HG03159 (cell line): ENCODE results near the gene ZGLP1.

Experiments
- ATAC-seq: cut with Tn5 transposase; IDR thresholded peaks from one replicate; pipeline ENCODE4 v1.9.1; 2021; ENCODE audit warnings: mild to moderate bottlenecking, moderate library complexity; ENCODE audit not compliant: unreplicated experiment

Gene ZGLP1

DNA sequence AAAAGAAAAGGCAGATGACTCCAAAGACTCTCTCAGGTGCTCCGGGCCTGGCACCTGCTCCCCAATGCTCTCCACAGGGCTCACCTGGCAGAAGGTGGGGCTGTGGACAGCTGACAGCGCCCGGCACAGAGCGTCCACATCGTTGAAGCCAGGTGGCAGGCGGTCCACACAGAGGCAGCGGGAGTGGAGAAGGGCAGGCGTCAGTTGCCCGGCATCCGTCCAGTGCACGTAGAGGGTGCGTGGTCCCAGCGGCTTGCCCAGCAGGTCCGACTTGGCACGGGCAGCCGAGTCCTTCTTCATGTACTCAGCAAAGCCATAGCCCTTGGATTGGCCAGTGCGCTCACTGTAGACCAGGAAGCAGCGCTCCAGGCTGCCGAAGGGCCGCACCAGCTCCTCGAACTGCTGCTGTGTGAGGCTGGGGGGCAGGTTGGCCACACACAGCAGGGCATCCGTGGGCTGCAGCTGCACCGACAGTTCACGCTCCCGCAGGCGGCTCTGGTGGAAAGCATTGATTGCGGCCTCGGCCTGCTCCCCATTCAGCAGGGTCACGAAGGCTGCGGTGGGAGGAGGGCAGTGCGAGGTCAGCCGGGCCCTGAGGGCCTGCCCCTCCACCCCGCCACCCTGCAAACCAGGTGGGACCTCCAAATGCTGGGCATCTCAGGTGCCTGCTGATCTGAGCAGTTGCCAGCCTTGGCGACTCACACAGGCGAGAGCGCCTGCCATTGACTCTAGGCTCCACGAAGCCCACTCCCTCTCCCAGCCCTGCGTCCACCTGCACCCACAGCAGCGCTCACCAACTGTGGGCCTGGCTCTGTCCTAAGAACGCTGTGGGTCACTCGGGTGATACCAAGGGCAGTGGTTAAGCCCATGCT lies 19.2 kb upstream of the ZGLP1 start:
- ATAC-seq = no peak

DNA sequence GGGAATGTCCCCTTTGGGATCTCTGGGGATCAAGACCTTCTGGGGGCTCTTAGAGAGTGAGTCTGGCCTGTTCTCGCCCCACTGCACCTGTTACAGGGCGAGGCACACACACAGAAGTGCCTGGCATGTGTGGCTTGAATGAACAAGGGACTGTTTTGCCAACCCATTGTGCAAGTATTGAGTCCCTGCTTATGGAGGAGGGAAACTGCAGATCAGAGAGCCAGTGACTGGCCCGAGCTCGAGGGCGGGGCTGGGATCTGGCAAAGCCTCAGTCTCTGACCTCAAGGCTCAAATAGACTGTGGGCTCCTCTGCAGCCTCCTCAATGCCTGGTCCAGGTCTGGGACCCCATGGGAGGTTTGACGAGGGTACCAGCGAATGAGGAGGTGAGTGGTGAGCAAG lies 18.2 kb upstream of the ZGLP1 start:
- ATAC-seq = no peak

GRCh38 chr19:10325732-10326131 lies 16.1 kb upstream of the ZGLP1 start:
- no peak for ATAC-seq

- ATAC-seq = no peak
These were observed 12.5 kb upstream of the ZGLP1 start for GRCh38 chr19:10321874-10322835.

- no peak for ATAC-seq
These were observed 11.8 kb upstream of the ZGLP1 start for GRCh38 chr19:10321417-10321797.

DNA sequence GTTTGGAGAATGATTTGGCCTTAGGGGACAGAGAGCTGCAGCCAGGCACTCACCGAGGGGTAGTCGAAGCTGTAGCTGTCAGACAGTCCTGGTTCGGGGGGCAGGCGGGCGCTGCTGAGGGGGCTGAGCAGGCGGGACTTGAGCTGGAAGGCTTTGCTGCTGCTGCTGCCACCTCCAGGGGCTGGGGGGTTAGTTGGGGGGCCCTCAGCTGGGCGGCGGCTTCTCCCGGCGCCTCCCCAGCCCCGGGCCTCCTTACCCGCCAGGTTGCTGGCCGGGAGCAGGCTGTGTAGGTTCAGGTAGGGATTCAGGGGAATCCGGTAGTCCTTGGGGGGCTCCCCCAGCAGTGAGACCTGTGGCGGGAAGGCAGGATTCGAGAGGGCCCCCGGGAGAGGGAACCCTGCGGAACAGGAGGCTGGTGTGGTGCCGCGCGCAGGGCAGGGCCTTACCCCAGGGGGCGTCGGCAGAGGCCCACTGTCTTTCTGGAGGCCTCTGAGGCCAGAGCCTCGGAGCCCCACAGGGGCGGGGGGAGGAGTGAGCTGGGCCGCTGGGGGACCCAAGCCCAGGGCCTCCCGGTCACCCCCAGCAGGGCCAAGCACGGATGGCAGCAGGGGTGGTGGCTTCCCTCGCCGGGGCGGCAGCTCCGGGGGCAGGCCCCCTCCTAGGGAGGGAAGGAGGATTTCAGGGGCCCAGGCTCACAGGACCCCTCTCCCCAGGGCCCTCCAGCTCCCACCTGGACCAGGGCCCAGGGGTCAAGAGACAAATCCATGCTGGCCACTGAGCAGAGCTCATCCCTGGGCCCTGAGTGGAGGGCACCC lies 11.2 kb upstream of the ZGLP1 start:
- ATAC-seq = no peak

- no peak for ATAC-seq
These were observed 9.4 kb upstream of the ZGLP1 start for GRCh38 chr19:10318807-10319682.

DNA sequence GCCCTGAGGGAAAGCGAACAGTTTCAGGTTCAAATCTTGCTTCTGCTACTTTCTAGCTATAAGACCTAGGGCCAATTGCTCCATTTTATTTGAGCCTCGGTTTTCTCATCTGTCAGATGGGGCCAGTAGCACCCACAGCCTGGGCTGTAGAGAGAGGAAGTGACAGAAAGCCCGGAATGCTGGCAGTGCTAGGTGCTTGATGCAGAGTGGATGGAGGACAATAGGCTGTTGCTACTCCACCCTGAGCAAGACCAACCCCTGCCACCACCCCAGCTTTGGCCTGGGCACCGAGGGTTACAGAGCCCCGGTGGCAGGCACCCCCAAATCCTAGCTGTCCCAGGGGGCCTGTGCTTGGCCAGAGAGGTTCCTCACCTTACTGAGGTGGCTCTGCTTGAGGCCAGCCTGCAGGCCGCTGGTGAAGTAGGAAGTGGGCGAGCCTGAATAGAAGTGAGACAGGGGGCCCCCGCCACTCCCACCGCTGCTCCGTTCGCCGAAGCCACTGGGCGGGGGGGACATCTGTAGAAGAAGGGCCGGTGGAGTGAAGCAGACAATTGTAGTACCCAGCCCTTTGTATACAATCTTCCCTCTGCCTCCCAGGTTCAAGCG lies 8.3 kb upstream of the ZGLP1 start:
- ATAC-seq = no peak

- ATAC-seq = no peak
These were observed 7.6 kb upstream of the ZGLP1 start for GRCh38 chr19:10317045-10317856.

DNA sequence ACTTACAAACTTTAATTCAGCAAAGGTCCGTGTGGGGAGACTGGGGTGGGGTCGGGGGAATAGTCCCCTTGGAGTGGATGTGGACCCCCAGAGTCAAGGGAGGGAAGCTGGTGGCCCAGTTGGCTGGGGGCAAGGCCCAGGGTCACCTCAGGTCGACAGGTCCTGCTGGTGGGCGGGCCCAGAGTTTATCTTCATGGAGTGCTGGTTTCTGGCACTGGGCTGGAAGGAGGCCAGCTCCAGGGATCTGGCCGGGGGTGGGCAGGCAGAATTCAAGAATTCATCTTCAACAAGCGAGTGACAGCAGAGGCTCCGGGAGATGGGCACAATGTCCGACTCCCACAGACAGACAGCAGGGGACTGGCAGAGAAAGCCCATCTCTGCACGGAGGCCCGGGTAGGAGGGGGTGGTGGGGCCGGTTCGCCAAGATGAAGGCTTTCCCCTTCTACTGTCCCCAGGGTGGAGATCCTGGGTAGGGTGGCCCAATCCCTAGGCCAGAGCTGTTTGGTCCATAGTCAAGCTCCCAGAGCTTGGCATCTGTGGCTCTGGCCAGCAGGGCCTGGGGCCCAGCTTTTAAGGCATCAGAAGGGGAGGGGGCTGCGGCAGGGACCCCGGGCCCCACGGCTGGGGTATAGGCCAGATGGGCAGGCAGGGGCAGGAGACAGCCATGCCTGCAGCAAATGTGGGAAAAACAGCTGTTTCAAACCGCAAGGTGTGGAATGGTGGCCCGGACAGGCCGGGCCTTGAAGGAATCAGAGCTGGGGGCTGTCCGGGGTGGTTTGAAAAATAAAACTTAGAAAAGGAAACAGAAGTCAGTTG lies 6.8 kb upstream of the ZGLP1 start:
- peak; percentile 16 for ATAC-seq

DNA sequence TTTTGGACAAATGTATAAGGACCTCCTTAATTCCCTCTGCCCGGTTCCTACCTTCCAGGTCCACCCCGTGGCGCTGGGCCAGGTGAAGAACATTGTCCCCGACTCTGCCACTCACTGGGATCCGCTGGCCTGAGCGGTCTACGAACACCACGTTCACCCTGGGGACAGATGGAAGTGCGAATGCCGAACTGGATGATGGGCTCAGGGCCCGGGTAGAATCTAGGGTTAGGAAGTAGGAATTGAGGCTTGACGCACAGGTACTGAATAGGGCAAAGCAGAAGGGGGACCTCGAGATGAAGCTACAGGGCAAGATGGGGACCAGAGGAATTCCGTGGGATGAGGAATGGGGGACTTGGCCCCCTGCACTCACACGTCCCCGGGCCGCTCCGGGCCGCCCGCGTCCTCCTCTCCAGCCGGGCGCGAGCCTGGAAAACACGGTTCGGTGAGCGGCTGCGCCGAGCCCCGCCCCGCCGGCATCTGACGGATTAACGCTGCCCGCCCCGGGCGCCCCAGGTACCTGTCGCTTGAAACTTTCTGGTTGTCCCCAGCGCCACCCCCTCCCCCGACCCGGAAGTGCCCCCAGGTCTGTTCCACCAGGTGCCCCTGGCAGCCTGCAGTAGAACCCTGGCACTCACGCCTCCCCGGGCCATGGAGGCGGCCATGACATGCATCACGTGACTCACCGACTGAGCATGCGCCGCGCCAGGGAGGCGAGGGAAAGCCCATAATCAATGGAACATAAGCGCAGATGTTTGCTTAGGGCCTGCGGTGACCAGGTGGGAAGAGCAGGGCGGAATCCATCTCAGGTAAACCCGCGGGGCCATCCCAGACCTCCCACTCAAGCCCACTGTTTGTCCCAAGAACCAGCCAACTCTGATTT lies 6.0 kb upstream of the ZGLP1 start, which contains the start of gene FDX2:
TSS of gene FDX2 (minus strand) at position 681 of the 880 bp plus-strand sequence. CDS start at position 662, 19 bp downstream.
- peak; percentile 74 for ATAC-seq

DNA sequence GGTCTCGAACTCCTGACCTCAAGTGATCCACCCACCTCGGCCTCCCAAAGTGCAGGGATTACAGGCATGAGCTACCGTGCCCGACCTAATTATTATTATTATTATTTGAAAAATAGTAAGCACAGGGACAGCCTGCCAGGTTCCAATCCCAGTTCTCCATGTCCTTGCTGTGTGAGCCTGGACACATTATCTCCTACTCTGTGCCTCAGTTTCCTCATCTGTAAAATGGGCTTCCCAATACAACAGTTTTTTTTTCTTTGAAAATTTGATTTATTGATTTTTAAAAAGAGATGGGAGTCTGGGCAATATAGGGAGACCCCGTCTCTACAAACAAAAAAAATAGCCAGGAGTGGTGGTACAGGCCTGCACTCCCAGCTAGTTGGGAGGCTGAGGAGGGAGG lies 3.3 kb downstream of the ZGLP1 start:
- no peak for ATAC-seq

DNA sequence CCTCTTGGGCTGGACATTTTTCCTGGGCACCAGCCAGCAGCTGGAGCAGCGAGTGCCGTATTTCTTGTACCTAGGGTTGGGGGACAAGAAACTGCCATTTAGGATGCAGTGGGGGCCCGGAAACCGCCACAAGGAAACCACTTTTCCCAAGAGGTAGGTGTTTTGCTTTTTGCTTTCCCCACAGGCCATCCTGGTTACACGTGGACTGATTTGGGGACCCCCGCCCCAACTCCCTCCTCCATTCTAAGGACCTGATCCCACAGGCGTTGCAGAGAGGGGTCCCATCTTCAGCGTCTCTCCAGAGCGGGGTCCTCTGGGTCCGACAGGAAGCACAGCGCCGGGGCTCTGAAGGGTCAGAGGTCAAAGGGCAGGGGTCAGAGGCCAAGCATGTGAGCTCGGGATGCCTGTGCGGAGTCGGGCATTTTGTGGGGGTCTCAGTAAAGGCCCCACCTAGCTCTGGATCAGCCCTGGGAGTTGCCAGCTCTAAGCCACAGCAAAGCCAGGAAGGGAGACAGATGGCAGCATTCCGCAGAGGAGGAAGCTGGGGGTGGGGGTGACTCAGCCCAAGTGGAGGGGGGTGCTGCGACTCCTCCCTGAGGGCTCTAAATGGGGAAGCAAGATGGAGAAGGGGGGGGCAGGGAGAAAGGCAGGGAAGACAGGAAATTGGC lies 4.3 kb downstream of the ZGLP1 start:
- ATAC-seq = no peak

DNA sequence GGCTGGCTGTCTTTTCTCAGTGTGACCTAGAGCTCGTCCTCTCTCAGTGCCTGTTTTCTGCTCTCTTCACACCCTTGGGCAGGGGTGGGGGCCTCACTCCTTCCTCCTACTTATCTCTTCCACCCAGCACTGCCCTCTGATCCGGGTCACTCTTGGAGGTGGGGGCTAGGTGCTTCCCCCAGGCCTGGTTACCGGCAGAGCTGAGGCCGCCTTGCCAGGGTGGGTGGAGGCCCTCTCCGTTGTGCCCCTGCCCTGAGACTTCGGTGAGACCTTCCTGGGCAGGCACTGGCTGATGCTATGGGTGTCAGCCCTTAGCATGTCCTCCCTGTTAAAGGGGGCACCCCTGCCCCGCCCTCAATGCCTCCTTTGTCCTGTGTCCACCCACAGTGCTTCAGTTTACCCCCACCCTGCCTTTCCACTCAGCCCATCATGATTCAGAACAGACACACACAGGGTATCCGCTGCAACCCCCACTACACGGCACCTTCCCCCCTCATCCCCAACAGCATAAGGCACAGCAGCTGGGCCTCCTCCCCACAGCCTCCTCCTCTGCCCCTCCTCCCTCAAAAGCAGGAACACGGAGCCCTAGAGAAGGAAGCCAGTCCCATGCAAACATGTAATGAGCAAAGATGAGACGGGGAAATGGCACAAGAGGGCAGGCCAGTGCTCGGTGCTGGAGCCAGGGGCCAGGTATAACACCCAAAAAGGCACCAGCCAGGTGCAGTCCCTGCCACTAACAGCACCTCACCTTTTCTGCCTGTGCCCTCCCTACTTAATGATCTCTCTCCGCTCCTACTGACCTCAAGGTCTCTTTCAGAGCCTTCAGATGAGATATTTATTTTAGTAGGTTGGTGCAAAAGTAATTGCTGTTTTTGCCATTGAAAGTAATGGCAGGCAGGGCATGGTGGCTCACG lies 9.8 kb downstream of the ZGLP1 start:
- ATAC-seq = no peak
